ENCODE data around the gene CLPSL2.

GRCh38 chr6:35810971-35811698, 34.7 kb downstream of the CLPSL2 start:
- TF ChIP-seq CTCF (IDR thresholded peaks at IDR 0.05) (no peak), POLR2A (IDR thresholded peaks at IDR 0.05) (no peak)
